Stomach (tissue), 4 donors: ENCODE data around the gene NKAIN2.

ENCODE experiments used
- CTCF ChIP-seq, 7 experiments: fragments of 450-650 bp in 4 of 7; fragments of 200-600 bp in 3 of 7; sonication (generic) in 3 of 7; IDR thresholded peaks; one replicate each; pipeline ENCODE4 v1.5.1; 2016 to 2019; ENCODE audit warnings: antibody characterized with exemption in 7 of 7, control low read depth in 2 of 7, mild to moderate bottlenecking in 1 of 7
- EP300 ChIP-seq: sonication (generic); formaldehyde crosslinking; IDR thresholded peaks from one replicate; pipeline ENCODE4 v1.6.1; 2017; ENCODE audit warnings: antibody characterized with exemption
- POLR2A ChIP-seq, 4 donors: fragments of 450-650 bp; IDR thresholded peaks; one replicate each; pipeline ENCODE4 v1.6.1; 2016; ENCODE audit warnings: antibody characterized with exemption in 4 of 4, control low read depth in 2 of 4, mild to moderate bottlenecking in 1 of 4, moderate library complexity in 1 of 4

DNA sequence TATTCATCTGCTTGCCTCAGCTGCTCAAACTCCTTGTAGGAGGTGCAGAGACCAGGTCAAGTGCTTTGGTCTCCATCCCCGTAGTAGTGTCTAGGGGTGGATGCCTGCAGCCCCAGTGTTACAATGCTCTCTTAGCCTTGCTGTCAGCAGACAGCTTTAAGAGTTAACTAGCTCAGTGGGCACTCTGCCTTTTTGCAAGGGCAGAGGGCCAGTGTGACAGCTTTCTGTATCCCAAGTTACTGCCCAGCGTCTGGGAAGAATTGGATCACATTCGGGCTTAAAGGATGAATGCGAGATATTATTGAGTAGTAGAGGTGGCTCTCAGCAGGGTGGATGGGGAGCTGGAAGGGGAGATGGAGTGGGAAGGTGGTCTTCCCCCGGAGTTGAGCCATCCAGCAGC, 818.7 kb downstream of the NKAIN2 start:
- TF ChIP-seq CTCF (IDR thresholded peaks at IDR 0.05) (no peak), POLR2A (IDR thresholded peaks at IDR 0.05) (no peak), EP300 (no peak)
